ENCODE results near the gene RFK. TPM values are rescaled to one million over a fixed set of nuclear protein-coding genes. Genes with fewer than 3 reads are reported as not detected.

The RFK gene
- total and polyA plus RNA-seq, 11 donors, result 11.2 to 29.5 (median 23.6) TPM

DNA sequence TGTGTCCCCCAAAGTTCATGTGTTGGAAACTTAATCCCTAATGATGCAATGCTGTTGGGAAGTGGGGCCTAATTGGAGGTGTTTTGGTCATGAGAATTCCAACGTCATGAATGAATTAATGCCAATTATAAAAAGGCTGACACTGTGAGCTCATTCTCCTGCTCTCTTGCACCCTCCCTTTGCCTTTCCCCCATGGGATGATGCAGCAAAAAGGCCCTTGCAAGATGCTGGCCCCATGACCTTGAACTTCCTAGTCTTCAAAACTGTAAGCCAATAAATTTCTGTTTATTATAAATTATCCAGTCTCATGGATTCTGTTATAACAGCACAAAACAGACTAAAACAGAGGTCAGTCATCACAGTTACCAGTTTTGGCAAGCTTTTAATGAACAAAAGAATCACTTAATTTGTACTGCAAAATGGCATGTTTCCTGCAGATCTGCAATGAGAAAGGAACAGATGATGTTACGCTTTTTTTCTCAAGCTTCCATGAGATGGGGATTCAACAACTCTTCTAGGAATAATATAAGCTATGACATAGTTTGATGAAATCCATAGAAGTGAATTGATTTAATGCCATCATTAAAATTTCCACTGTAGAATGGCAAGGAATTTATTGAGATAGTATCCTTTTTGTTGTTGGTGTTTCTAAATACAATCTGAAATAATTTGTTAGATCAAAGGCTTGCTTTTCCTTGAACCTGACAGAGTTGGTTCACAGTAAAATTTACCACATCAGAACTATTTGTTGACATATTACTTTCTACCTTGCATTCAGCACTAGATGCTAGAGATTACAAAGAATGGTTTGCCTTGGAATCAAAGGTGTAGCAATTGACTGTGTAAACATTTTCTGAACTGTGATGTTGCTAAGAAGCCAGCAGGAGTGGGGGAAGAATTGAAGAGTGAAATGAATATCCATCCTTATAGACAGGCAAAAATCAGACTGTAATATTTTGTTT is 29.3 kb upstream of the RFK start:
- 47 to 84% (median 65%) methylated on average over 2 of the region's 2 CpGs for WGBS, 4 donors
- intact Hi-C loops (cut with DNase I), result no loop called here
- DNase-seq (no peak), ATAC-seq (no peak)
- no peak overlapping the region for H3K27ac ChIP-seq
- H3K9me3 ChIP-seq, result no peaks in the 10 kb centered on the region
- H3K4me1 ChIP-seq, result no peaks in the 10 kb centered on the region
- H3K36me3 ChIP-seq, result no peaks in the 10 kb centered on the region
- TF ChIP-seq, protein P1, sequence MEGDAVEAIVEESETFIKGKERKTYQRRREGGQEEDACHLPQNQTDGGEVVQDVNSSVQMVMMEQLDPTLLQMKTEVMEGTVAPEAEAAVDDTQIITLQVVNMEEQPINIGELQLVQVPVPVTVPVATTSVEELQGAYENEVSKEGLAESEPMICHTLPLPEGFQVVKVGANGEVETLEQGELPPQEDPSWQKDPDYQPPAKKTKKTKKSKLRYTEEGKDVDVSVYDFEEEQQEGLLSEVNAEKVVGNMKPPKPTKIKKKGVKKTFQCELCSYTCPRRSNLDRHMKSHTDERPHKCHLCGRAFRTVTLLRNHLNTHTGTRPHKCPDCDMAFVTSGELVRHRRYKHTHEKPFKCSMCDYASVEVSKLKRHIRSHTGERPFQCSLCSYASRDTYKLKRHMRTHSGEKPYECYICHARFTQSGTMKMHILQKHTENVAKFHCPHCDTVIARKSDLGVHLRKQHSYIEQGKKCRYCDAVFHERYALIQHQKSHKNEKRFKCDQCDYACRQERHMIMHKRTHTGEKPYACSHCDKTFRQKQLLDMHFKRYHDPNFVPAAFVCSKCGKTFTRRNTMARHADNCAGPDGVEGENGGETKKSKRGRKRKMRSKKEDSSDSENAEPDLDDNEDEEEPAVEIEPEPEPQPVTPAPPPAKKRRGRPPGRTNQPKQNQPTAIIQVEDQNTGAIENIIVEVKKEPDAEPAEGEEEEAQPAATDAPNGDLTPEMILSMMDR (IDR thresholded peaks at IDR 0.05), result no peak
- no peak for TF ChIP-seq POLR2A (IDR thresholded peaks at IDR 0.05)
- no peak overlapping the region for H3K4me3 ChIP-seq
- H3K27me3 ChIP-seq, result no peaks in the 10 kb centered on the region

DNA sequence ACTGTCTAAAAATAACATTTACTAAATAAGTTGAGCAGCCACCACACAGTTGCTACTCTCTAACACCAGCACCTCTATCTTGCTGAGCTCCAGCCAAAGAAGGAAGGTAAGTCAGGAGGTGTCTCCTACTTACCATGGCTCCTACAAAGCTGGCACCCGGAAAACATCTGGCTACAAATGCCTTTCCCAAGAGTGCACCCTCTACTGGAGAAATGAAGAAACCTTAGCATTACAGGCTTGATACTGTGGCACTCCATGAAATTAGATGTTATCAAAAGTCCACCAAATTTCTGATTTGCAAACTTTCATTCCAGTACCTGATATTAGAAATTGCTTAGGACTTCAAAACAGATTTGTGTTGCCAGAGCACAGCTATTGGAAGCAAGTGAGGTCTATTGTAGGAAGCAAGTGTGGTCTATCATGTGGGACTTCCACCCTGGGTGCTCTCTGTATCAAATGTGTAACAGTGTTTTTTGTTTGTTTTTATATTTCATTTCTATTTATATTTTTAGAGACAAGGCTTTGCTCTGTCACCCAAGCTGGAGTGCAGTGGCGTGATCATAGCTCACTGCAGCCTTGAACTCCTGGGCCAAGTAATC is 25.7 kb upstream of the RFK start:
- DNase-seq, result no peak
- no peak for TF ChIP-seq POLR2A (IDR thresholded peaks at IDR 0.05)
- TF ChIP-seq, protein P1 (IDR thresholded peaks at IDR 0.05), result peak in 11 of 12 donors; percentile 24 to 54 (median 39)
- 65 to 77% (median 72%) methylated on average over 2 of the region's 2 CpGs for WGBS, 4 donors

DNA sequence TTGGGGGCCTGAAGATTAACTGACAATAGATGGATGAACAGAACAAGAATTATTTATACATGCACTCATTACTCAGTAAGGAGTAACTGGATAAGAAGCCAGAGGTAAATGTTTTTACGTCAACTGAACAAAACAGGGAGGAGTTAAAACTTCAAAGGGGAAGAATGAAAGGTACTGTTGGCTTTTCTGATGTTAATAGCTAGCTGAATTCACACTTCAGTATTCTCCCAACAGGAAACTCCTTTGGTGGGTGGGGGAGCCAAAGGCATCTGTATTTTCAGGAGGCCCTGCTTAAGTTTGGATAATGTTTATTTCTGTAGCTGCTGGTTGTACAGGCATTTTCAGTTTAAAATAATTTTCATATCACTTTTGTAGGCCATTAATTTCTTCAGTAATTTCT is 23.2 kb upstream of the RFK start:
- ATAC-seq (no peak), DNase-seq (no peak)
- no peak overlapping the region for H3K27ac ChIP-seq
- no peaks in the 10 kb centered on the region for H3K36me3 ChIP-seq
- H3K4me1 ChIP-seq, result peaks cover 0 to 6% (median 0%) of the 10 kb centered on the region in 12 donors
- TF ChIP-seq, protein P1 (IDR thresholded peaks at IDR 0.05), result no peak
- TF ChIP-seq POLR2A (IDR thresholded peaks at IDR 0.05), result no peak
- intact Hi-C loops (cut with DNase I), result no loop called here
- no peaks in the 10 kb centered on the region for H3K27me3 ChIP-seq
- H3K9me3 ChIP-seq, result peaks cover 0 to 22% (median 5%) of the 10 kb centered on the region in 12 donors
- H3K4me3 ChIP-seq, result no peak overlapping the region
- 0 to 90% (median 39%) methylated on average over 1 of the region's 1 CpG for WGBS, 4 donors

More for the DNA sequence above, 25.7 kb upstream of the RFK start:
- no peaks in the 10 kb centered on the region for H3K36me3 ChIP-seq
- ATAC-seq, result no peak
- H3K27me3 ChIP-seq, result no peaks in the 10 kb centered on the region
- H3K9me3 ChIP-seq, result peaks cover 0 to 2% (median 0%) of the 10 kb centered on the region in 12 donors
- H3K4me1 ChIP-seq, result peaks cover 0 to 6% (median 0%) of the 10 kb centered on the region in 12 donors
- no peak overlapping the region for H3K4me3 ChIP-seq
- H3K27ac ChIP-seq, result no peak overlapping the region
- intact Hi-C loops (cut with DNase I), result no loop called here

DNA sequence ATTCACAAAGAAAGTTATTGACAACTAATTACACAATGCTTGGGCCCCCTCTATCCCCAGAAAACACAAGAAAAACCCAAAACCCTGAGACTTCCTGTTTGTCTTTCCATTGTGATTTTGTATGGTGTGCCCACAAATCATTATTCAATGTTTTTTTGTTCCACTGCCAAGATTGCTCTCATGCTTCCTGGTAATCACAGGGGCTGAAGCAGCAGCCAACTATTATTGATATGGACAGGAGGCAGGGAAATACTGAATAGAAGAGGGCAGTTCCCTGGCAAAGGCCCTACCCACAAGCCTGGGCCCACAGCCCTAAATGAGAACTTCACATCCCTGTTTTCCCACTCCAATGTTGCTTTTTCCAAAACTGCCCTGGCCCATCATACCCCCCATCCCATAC is 21.5 kb upstream of the RFK start:
- no peaks in the 10 kb centered on the region for H3K27me3 ChIP-seq
- DNase-seq, result no peak
- no peaks in the 10 kb centered on the region for H3K36me3 ChIP-seq
- peaks cover 0 to 6% (median 0%) of the 10 kb centered on the region in 12 donors for H3K4me1 ChIP-seq
- intact Hi-C loops (cut with DNase I), result no loop called here
- no peak overlapping the region for H3K4me3 ChIP-seq
- peaks cover 0 to 22% (median 5%) of the 10 kb centered on the region in 12 donors for H3K9me3 ChIP-seq
- ATAC-seq, result peak in 1 of 4 donors; percentile 36
- H3K27ac ChIP-seq, result no peak overlapping the region
- TF ChIP-seq, protein P1 (IDR thresholded peaks at IDR 0.05), result no peak
- TF ChIP-seq POLR2A (IDR thresholded peaks at IDR 0.05), result no peak

Data from heart left ventricle (tissue), 16 donors.